Measurements from ENCODE around the gene GPC2.
A peak's percentile ranks its signal among the peaks of the same experiment; 100 is the strongest.

Gene GPC2

GRCh38 chr7:100154651-100155491, 22.3 kb downstream of the GPC2 start:
- H3K9me3 ChIP-seq (ENCODE audit: insufficient read depth, low read length) = no peaks in the 10 kb centered on the region
- H3K4me3 ChIP-seq (ENCODE audit: insufficient read length, low read depth) = no peak overlapping the region
- H3K27me3 ChIP-seq (ENCODE audit: insufficient read depth, insufficient read length) = no peaks in the 10 kb centered on the region
- peaks cover 19% of the 10 kb centered on the region for H3K4me1 ChIP-seq (ENCODE audit: insufficient read depth, insufficient read length)
- DNase-seq (ENCODE audit: low read depth, low spot score) = no peak
- H3K9ac ChIP-seq (ENCODE audit: insufficient read length, low read depth) = no peak overlapping the region
- TF ChIP-seq YY1 (IDR thresholded peaks at IDR 0.05; ENCODE audit: insufficient read depth, insufficient read length) (no peak), SUZ12 (IDR thresholded peaks at IDR 0.05; ENCODE audit: extremely low read depth, insufficient read depth, insufficient read length) (no peak), ZNF274 (IDR thresholded peaks at IDR 0.05; ENCODE audit: low read depth, low read length) (no peak)
- H3K36me3 ChIP-seq (ENCODE audit: insufficient read depth, insufficient read length, low read length) = peaks cover 52% of the 10 kb centered on the region

GRCh38 chr7:100153708-100154535, 23.3 kb downstream of the GPC2 start:
- Histone ChIP-seq H3K9ac (ENCODE audit: insufficient read length, low read depth) (peak overlapping the region; percentile 57), H3K27me3 (ENCODE audit: insufficient read depth, insufficient read length) (no peaks in the 10 kb centered on the region)

GRCh38 chr7:100152937-100153666, 24.1 kb downstream of the GPC2 start:
- no peaks in the 10 kb centered on the region for H3K27me3 ChIP-seq (ENCODE audit: insufficient read depth, insufficient read length)
- H3K4me1 ChIP-seq (ENCODE audit: insufficient read depth, insufficient read length) = peaks cover 19% of the 10 kb centered on the region
- no peak overlapping the region for H3K4me3 ChIP-seq (ENCODE audit: insufficient read length, low read depth)
- peaks cover 52% of the 10 kb centered on the region for H3K36me3 ChIP-seq (ENCODE audit: insufficient read depth, insufficient read length, low read length)
- H3K9ac ChIP-seq (ENCODE audit: insufficient read length, low read depth) = no peak overlapping the region
- TF ChIP-seq ZNF274 (IDR thresholded peaks at IDR 0.05; ENCODE audit: low read depth, low read length) (no peak), YY1 (IDR thresholded peaks at IDR 0.05; ENCODE audit: insufficient read depth, insufficient read length) (no peak), SUZ12 (IDR thresholded peaks at IDR 0.05; ENCODE audit: extremely low read depth, insufficient read depth, insufficient read length) (no peak)
- no peaks in the 10 kb centered on the region for H3K9me3 ChIP-seq (ENCODE audit: insufficient read depth, low read length)
- no peak for DNase-seq (ENCODE audit: low read depth, low spot score)

More at GRCh38 chr7:100153708-100154535, 23.3 kb downstream of the GPC2 start:
- peaks cover 52% of the 10 kb centered on the region for H3K36me3 ChIP-seq (ENCODE audit: insufficient read depth, insufficient read length, low read length)
- TF ChIP-seq YY1 (IDR thresholded peaks at IDR 0.05; ENCODE audit: insufficient read depth, insufficient read length) (no peak), SUZ12 (IDR thresholded peaks at IDR 0.05; ENCODE audit: extremely low read depth, insufficient read depth, insufficient read length) (no peak), ZNF274 (IDR thresholded peaks at IDR 0.05; ENCODE audit: low read depth, low read length) (no peak)
- H3K4me3 ChIP-seq (ENCODE audit: insufficient read length, low read depth) = no peak overlapping the region
- peaks cover 19% of the 10 kb centered on the region for H3K4me1 ChIP-seq (ENCODE audit: insufficient read depth, insufficient read length)
- DNase-seq (ENCODE audit: low read depth, low spot score) = no peak
- H3K9me3 ChIP-seq (ENCODE audit: insufficient read depth, low read length) = no peaks in the 10 kb centered on the region

- H3K4me1 ChIP-seq (ENCODE audit: insufficient read depth, insufficient read length) = peaks cover 15% of the 10 kb centered on the region
- H3K9ac ChIP-seq (ENCODE audit: insufficient read length, low read depth) = no peak overlapping the region
- H3K36me3 ChIP-seq (ENCODE audit: insufficient read depth, insufficient read length, low read length) = peaks cover 52% of the 10 kb centered on the region
Observed at GRCh38 chr7:100152404-100152803, 24.8 kb downstream of the GPC2 start.

GRCh38 chr7:100148559-100149328, 28.4 kb downstream of the GPC2 start, which contains the start of gene LAMTOR4:
Gene LAMTOR4 (plus strand): TSS chr7:100148918. CDS start chr7:100148973, 55 bp downstream.
- no peaks in the 10 kb centered on the region for H3K9me3 ChIP-seq (ENCODE audit: insufficient read depth, low read length)
- H3K9ac ChIP-seq (ENCODE audit: insufficient read length, low read depth) = peak within 1 kb of the TSS; percentile 92
- peak; percentile 99 for DNase-seq (ENCODE audit: low read depth, low spot score)
- no peaks in the 10 kb centered on the region for H3K4me1 ChIP-seq (ENCODE audit: insufficient read depth, insufficient read length)
- peaks cover 18% of the 10 kb centered on the region for H3K36me3 ChIP-seq (ENCODE audit: insufficient read depth, insufficient read length, low read length)
- peak within 1 kb of the TSS; percentile 93 for H3K4me3 ChIP-seq (ENCODE audit: insufficient read length, low read depth)
- H3K27me3 ChIP-seq (ENCODE audit: insufficient read depth, insufficient read length) = no peaks in the 10 kb centered on the region
- TF ChIP-seq ZNF274 (IDR thresholded peaks at IDR 0.05; ENCODE audit: low read depth, low read length) (no peak), YY1 (IDR thresholded peaks at IDR 0.05; ENCODE audit: insufficient read depth, insufficient read length) (no peak), SUZ12 (IDR thresholded peaks at IDR 0.05; ENCODE audit: extremely low read depth, insufficient read depth, insufficient read length) (no peak)

More at GRCh38 chr7:100152404-100152803, 24.8 kb downstream of the GPC2 start:
- Histone ChIP-seq H3K9me3 (ENCODE audit: insufficient read depth, low read length) (no peaks in the 10 kb centered on the region), H3K4me3 (ENCODE audit: insufficient read length, low read depth) (no peak overlapping the region), H3K27me3 (ENCODE audit: insufficient read depth, insufficient read length) (no peaks in the 10 kb centered on the region)
- DNase-seq (ENCODE audit: low read depth, low spot score) = no peak
- TF ChIP-seq ZNF274 (IDR thresholded peaks at IDR 0.05; ENCODE audit: low read depth, low read length) (no peak), YY1 (IDR thresholded peaks at IDR 0.05; ENCODE audit: insufficient read depth, insufficient read length) (no peak), SUZ12 (IDR thresholded peaks at IDR 0.05; ENCODE audit: extremely low read depth, insufficient read depth, insufficient read length) (no peak)

GRCh38 chr7:100148225-100148558, 29.0 kb downstream of the GPC2 start:
- TF ChIP-seq SUZ12 (IDR thresholded peaks at IDR 0.05; ENCODE audit: extremely low read depth, insufficient read depth, insufficient read length) (no peak), YY1 (IDR thresholded peaks at IDR 0.05; ENCODE audit: insufficient read depth, insufficient read length) (no peak), ZNF274 (IDR thresholded peaks at IDR 0.05; ENCODE audit: low read depth, low read length) (no peak)
- Histone ChIP-seq H3K9ac (ENCODE audit: insufficient read length, low read depth) (peak overlapping the region; percentile 56), H3K9me3 (ENCODE audit: insufficient read depth, low read length) (no peaks in the 10 kb centered on the region), H3K4me3 (ENCODE audit: insufficient read length, low read depth) (no peak overlapping the region), H3K27me3 (ENCODE audit: insufficient read depth, insufficient read length) (no peaks in the 10 kb centered on the region), H3K36me3 (ENCODE audit: insufficient read depth, insufficient read length, low read length) (peaks cover 12% of the 10 kb centered on the region), H3K4me1 (ENCODE audit: insufficient read depth, insufficient read length) (no peaks in the 10 kb centered on the region)
- no peak for DNase-seq (ENCODE audit: low read depth, low spot score)

Measured in NT2/D1 (cell line).